Lung microvascular endothelial cell (primary cell): ENCODE measurements around the gene VWA8. TPM values are rescaled to one million over a fixed set of nuclear protein-coding genes. Genes with fewer than 3 reads are reported as not detected.
"Not testable (repeated sequence)": the region's sequence is repeated elsewhere in the genome, so short reads cannot be mapped to it uniquely, and the experiment has no call there.

ENCODE experiments used
- DNase-seq, 2 donors: peaks; one replicate each; pipeline versions ENCODE4 v3.0.0 to v3.0.0-alpha.2; 2010; ENCODE audit warnings: low read depth in 2 of 2
- total RNA-seq: library from RNA; depleted of rRNA; stranded (reverse); fragments of >200 nt; gene quantifications from 2 replicates; pipeline ENCODE4 v1.2.1, GENCODE V29; 2014

The VWA8 gene
- total RNA-seq, 1 donor from 2014 or later, result 5.4 TPM

DNA sequence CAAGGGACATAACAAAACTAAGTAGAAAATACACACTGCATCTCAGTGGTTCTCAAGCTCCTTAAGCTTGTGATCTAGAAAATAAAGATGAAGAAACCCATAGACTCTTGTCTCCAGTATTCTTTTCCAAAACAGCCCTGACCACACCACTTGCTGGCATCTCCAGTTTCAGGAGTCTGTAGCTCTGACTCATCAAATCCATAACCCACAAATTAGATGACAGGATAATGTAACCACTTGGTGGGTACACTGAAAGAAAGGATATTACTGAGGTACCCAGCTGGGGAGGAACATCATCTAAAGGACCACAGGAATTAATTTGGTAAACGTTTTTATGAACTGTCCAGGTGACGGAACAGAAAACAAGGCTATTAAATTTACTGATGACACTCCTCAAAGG lies 214.7 kb downstream of the VWA8 start:
- no peak for DNase-seq

- DNase-seq, result not testable (repeated sequence)
These were observed 215.4 kb downstream of the VWA8 start for GRCh38 chr13:41745496-41745895.

GRCh38 chr13:41742917-41743552 lies 217.9 kb downstream of the VWA8 start:
- DNase-seq, result no peak

- no peak for DNase-seq
These were observed 220.4 kb downstream of the VWA8 start for GRCh38 chr13:41740479-41740878.

GRCh38 chr13:41722684-41723535 lies 238.0 kb downstream of the VWA8 start:
- no peak for DNase-seq

DNA sequence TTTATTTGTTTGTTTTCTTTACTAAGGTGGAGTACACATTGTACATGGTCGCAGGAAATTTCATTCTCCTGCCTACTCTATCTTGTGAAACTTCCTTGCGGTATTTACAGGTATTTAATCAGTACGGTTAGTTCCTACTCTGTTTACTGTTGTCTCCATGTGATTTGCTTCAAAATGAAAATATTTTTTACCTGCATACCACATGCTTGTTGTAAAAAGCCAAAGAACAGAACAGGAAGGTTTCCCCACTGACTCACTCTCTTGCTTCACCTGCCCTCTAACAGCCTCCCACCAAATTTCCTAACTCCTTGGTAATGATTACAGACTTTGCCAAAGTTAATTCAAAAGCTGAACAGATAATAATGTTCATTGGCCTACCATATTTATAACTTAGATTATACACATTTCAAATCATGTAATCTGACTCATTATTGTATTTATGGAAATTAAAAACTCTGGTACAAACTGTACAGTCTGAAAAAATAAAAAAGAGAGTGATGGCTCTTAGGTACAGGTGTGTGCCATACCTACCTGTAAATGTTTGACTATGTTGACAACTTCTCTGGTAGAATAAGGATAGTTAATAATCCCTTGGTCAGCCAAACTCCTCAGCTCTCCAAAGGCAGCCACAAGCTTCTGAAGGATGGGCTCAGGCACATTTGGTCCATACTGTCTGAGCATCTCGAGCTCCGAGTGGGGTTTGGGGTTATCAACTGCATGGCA lies 239.9 kb downstream of the VWA8 start:
- no peak for DNase-seq

- DNase-seq, result peak; percentile 38 to 72
These were observed 244.7 kb downstream of the VWA8 start for GRCh38 chr13:41716236-41716635.

DNA sequence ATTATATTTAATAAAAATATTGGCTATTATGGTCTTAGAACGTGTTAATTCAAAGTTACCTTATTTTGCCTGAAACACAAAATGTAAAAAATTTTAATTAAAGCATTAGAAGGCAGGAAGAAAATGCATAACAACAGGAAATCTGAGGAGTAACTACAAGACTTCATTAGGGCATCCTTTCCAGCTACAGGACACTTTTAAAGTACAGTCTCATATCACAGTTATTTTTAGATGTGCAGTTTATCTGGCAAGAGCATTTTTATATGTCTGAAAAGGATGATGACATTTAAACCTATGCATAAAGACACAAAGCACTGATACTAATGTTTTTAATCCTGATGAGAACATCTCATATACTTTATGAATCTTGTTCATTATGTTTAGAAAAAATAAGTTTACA lies 247.5 kb downstream of the VWA8 start:
- DNase-seq, result no peak

DNA sequence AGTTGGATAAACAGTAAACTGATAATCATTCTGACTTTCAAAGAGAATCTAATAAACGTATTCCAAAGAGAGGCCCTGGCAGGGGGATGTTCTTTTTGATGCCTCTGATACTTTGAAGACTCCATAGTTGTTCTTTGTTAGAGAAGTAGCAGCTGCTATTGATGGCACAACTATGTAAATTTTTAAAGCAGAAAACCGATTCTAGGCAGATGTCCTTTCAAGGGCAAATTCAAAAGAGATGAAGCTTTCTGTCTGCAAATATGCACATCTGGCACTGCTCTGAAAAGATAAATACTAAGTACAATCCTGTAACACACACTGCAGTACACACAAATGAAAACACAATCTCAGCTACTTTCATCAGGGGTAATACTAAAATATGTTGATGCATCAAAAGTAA lies 250.1 kb downstream of the VWA8 start:
- DNase-seq, result no peak

DNA sequence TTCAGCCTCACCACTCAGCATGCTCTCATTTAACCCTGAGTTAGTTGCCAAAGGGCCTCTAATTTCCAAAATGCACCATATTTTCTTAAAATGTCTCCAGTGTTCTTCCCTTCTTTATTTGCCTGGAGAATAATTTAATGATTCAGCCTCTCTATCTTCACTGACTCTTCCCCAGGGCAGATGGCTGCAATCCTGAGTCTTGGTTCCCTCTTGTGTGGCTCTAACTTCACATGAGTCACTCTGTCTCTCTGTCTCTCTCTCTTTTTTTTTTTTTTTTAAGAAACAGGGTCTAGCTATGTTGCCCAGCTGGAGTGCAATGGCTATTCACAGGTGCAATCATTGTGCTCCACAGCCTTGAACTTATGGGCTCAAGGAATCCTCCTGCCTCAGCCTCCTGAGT lies 251.4 kb downstream of the VWA8 start:
- no peak for DNase-seq

DNA sequence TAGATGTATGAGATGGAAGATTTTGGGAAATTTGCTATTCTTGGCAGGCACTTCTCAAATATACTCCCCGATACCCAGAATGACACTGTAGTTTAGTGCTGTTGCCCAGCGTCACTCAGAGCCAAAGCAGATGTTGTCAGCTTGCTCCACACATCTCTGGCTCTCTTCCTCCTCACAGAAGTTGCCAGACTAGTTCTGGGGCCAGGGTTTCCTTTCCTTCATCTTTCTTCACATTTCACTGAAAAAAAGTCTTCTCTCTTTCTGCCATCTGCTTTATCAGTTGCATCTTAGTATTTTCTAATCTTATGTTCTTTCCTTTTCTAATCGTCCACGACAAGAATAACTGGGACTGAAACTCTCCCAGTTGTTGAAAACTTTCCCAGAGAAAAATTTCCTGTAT lies 252.2 kb downstream of the VWA8 start:
- no peak for DNase-seq

- DNase-seq, result peak in 1 of 2 donors; percentile 4
These were observed 253.6 kb downstream of the VWA8 start for GRCh38 chr13:41707194-41707821.

GRCh38 chr13:41706152-41706551 lies 254.8 kb downstream of the VWA8 start:
- DNase-seq, result peak in 1 of 2 donors; percentile 49

DNA sequence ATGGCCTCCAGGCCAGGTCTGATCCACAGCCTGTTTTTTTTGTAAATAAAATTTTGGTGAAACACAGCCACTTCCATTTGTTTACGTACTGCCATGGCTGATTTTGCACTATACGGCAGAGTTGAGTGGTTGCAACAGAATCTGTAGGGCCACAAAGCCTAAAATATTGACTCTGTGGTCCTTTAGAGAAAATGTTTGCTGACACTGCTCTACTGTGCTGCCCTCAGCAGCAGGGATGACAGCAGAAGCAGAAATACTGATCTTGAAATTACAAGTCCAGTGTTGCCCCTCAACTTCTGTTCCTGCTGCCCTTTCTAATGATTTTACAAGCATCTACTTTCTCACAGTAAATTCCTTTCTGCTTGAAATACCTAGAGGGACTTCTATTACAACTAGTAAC lies 258.4 kb downstream of the VWA8 start:
- no peak for DNase-seq

GRCh38 chr13:41701676-41702075 lies 259.2 kb downstream of the VWA8 start:
- DNase-seq, result no peak

DNA sequence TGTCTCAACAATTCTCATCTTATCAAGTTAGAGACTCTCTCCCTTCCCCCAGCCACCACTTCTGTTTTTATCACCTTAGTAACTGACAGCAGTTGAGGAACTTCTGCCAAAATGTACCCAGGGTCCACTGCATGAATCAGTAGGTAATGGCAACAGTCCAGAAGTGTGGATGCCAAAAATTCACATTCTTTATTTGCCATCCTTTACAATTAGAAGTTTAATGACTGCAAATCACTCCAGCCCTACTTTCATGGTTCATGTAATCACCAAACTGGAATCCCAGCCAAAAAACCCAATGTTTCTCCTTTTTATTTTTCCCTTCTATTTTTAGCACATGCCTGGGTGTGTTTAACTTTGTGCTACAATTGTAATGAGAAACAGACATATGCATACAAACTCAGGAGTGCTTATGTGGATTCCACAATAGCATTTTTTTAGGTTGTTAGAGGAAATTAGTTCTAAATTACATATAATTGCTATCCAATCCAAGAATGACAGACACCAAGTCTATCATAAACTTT lies 260.1 kb downstream of the VWA8 start:
- DNase-seq, result peak; percentile 56 to 70

GRCh38 chr13:41699759-41700158 lies 261.1 kb downstream of the VWA8 start:
- DNase-seq, result no peak

DNA sequence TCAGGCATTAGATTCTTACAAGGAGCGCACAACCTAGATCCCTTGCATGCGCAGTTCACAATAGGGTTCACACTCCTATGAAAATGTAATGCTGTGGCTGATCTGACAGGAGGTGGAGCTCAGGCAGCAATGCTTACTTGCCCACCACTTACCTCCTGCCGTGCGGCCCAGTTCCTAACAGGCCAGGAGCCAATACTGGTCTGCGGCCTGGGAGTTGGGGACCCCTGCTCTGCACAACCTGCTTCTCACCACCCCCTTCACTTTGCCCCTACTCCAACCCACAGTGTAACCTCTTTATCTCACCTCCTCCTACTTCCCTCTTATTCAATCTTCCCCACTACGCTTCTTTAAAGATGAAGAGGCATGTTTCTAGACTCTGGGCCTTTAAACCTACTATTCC lies 263.3 kb downstream of the VWA8 start:
- no peak for DNase-seq

DNA sequence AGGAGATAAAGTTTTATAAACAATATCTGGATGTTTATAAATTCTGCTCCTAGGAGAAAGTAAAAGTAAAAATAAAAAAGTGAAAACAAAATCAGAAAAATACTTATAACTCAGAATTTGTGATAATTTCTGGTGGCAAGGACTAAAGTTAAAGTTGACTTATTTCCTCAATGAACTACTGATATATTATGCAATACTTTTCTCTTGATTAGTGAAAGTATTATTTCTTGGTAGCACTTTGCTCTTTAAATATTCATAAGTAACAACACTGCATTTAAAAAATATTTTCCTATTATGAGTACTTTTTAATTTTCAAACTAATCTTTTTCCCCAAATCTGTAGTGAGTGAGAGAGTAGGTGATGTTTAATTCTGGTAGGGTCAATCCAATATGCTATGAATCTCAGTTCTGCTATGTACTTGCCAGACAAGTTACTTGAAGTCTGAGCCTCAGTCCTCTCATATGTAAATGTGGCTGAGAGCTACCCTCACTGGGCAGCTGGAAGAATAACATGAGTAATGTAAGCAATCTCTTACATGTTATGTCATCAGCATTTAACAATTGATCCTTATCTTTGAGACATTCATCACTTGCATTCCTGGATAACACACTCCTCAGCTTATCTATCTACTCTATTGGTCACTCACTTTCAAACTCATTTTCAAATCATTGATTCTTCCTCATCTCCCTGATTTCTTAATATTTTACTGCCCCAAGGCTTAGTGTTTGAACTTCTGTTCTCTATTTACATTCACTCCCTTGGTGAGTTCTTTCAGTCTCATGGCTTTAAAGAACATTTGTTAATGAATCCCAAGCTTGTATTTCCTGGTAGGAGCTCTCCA lies 264.5 kb downstream of the VWA8 start:
- DNase-seq, result peak in 1 of 2 donors; percentile 91

DNA sequence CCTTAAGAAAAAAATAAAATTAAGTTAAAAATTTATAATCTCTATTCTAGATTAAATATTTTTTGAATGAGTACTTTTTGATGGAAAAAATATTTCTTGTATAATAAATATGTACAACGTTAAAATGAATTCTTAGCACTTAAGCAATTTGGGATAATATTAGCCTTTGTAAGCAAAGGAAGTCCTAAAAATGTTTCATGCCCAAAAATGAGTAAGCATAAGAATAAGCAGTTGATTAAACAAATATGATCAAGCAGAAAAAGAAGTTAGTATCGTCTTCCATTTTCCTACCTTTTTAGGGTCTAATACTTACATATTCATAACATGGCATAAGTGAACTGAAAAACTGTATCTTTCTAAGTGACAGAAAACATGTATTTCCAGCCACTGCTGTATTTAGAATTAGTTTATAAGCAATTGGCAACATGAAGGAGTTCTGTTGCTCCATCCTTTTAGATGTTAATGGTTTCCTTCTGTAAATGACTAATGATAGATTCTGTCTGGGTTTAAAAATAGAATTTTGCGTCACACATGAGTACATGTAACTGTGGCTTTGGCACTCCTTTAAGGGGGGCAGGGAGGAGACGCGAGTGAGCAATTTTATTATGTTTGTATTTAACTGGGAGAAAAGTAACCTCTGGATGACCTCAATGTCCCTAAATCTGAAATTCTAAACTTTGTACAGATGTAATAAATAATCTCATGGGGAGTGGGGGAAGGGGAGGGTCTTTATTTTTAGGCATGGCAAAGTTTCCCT lies 266.2 kb downstream of the VWA8 start:
- peak; percentile 63 to 94 for DNase-seq
